OCI-LY3 (cell line): ENCODE measurements around the gene GDPD5.

Experiments used
- EZH2phosphoT487 ChIP-seq: fragments of 200-600 bp; shearing (Covaris generic); IDR thresholded peaks from 2 replicates; pipeline ENCODE4 v1.6.1; 2018; ENCODE audit warnings: antibody characterized with exemption, mixed run types, low read depth
- TF ChIP-seq, protein P1 (sequence below): fragments of 200-600, 300-600 bp; sonication (generic); IDR thresholded peaks from 2 replicates; pipeline ENCODE4 v1.5.1; 2014; ENCODE audit warnings: antibody characterized with exemption, low read length, low read depth

DNA sequence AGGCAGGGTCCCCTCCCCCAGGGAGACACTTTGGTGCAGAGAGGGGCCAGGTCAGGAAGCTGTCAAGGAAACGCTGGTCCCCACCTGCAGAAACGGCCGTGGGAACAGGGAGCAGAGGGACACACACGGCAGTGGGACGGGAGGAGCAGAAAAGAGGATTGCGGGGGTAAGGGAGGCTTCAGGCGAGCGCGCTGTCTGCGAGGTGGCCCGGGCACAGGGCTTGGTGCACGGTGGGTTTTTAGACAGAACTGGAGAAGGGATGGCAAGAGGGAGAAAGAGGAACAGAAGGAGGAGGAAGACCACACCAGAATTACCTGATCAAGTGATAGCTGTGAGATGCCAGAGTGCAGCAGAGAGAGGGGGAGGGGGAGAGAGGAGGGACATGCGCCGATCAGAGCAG, 86.7 kb downstream of the GDPD5 start:
- TF ChIP-seq, protein P1, sequence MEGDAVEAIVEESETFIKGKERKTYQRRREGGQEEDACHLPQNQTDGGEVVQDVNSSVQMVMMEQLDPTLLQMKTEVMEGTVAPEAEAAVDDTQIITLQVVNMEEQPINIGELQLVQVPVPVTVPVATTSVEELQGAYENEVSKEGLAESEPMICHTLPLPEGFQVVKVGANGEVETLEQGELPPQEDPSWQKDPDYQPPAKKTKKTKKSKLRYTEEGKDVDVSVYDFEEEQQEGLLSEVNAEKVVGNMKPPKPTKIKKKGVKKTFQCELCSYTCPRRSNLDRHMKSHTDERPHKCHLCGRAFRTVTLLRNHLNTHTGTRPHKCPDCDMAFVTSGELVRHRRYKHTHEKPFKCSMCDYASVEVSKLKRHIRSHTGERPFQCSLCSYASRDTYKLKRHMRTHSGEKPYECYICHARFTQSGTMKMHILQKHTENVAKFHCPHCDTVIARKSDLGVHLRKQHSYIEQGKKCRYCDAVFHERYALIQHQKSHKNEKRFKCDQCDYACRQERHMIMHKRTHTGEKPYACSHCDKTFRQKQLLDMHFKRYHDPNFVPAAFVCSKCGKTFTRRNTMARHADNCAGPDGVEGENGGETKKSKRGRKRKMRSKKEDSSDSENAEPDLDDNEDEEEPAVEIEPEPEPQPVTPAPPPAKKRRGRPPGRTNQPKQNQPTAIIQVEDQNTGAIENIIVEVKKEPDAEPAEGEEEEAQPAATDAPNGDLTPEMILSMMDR = no peak
- no peak for TF ChIP-seq EZH2phosphoT487
